Stimulated activated CD8-positive, alpha-beta memory T cell treated with anti-CD3 and anti-CD28 coated beads, Interleukin-12 subunit alpha, Interleukin-12 subunit beta, amount 100 ng/mL, for 4 hours (primary cell): Measurements from ENCODE around the gene CA10.

Experiments
- DNase-seq: peaks from one replicate; pipeline ENCODE4 v3.0.0-alpha.2; 2020; ENCODE audit warnings: low read depth

CA10 gene

GRCh38 chr17:51764387-51764971 lies 394.0 kb downstream of the CA10 start:
- DNase-seq = no peak

GRCh38 chr17:51763058-51763457 lies 395.5 kb downstream of the CA10 start:
- no peak for DNase-seq

- no peak for DNase-seq
Observed at GRCh38 chr17:51761105-51761504, 397.4 kb downstream of the CA10 start.

GRCh38 chr17:51759260-51759659 lies 399.3 kb downstream of the CA10 start:
- DNase-seq = no peak

- DNase-seq = no peak
Observed at GRCh38 chr17:51751072-51751471, 407.4 kb downstream of the CA10 start.

GRCh38 chr17:51748749-51749604 lies 409.5 kb downstream of the CA10 start:
- DNase-seq = no peak

GRCh38 chr17:51746421-51746820 lies 412.1 kb downstream of the CA10 start:
- DNase-seq = no peak

- no peak for DNase-seq
Observed at GRCh38 chr17:51745993-51746392, 412.5 kb downstream of the CA10 start.

GRCh38 chr17:51743477-51743876 lies 415.0 kb downstream of the CA10 start:
- DNase-seq = no peak

GRCh38 chr17:51742571-51742970 lies 415.9 kb downstream of the CA10 start:
- DNase-seq = no peak

- no peak for DNase-seq
Observed at GRCh38 chr17:51741458-51741857, 417.1 kb downstream of the CA10 start.

- DNase-seq = no peak
Observed at GRCh38 chr17:51740531-51740930, 418.0 kb downstream of the CA10 start.

GRCh38 chr17:51739245-51739886 lies 419.1 kb downstream of the CA10 start:
- no peak for DNase-seq

- DNase-seq = no peak
Observed at GRCh38 chr17:51736356-51736755, 422.2 kb downstream of the CA10 start.

- DNase-seq = no peak
Observed at GRCh38 chr17:51734976-51735375, 423.5 kb downstream of the CA10 start.

- no peak for DNase-seq
Observed at GRCh38 chr17:51734462-51734861, 424.1 kb downstream of the CA10 start.

GRCh38 chr17:51733166-51733565 lies 425.3 kb downstream of the CA10 start:
- no peak for DNase-seq

GRCh38 chr17:51731941-51732722 lies 426.4 kb downstream of the CA10 start:
- no peak for DNase-seq

- DNase-seq = no peak
Observed at GRCh38 chr17:51730303-51731050, 428.0 kb downstream of the CA10 start.

GRCh38 chr17:51725185-51725584 lies 433.3 kb downstream of the CA10 start:
- no peak for DNase-seq

GRCh38 chr17:51724043-51724580 lies 434.4 kb downstream of the CA10 start:
- DNase-seq = no peak
